ENCODE results near the gene SHB.

SHB gene

GRCh38 chr9:38088006-38088925, 19.2 kb upstream of the SHB start:
- DNase-seq, result peak; percentile 9 to 70 (median 61)

- no peak for DNase-seq
Observed at GRCh38 chr9:38086496-38086895, 17.5 kb upstream of the SHB start.

- no peak for DNase-seq
Observed at GRCh38 chr9:38085308-38085707, 16.3 kb upstream of the SHB start.

GRCh38 chr9:38084556-38084880, 15.5 kb upstream of the SHB start:
- DNase-seq, result no peak

- DNase-seq, result no peak
Observed at GRCh38 chr9:38083858-38084555, 15.0 kb upstream of the SHB start.

- no peak for DNase-seq
Observed at GRCh38 chr9:38082446-38083287, 13.6 kb upstream of the SHB start.

- no peak for DNase-seq
Observed at GRCh38 chr9:38081356-38082108, 12.5 kb upstream of the SHB start.

GRCh38 chr9:38079461-38080031, 10.5 kb upstream of the SHB start:
- no peak for DNase-seq

- DNase-seq, result no peak
Observed at GRCh38 chr9:38075272-38075671, 6.2 kb upstream of the SHB start.

GRCh38 chr9:38074441-38074961, 5.5 kb upstream of the SHB start:
- DNase-seq, result no peak

GRCh38 chr9:38073882-38074281, 4.9 kb upstream of the SHB start:
- no peak for DNase-seq

- no peak for DNase-seq
Observed at GRCh38 chr9:38071470-38072134, 2.6 kb upstream of the SHB start.

GRCh38 chr9:38067859-38068681, 957 bp downstream of the SHB start:
- peak in 2 of 6 experiments; percentile 9 to 19 for DNase-seq

GRCh38 chr9:38066914-38067858, 1.8 kb downstream of the SHB start:
- peak in 3 of 6 experiments; percentile 9 to 22 (median 13) for DNase-seq

- DNase-seq, result no peak
Observed at GRCh38 chr9:38066197-38066913, 2.7 kb downstream of the SHB start.

GRCh38 chr9:38065369-38066075, 3.5 kb downstream of the SHB start:
- no peak for DNase-seq

- DNase-seq, result no peak
Observed at GRCh38 chr9:38064842-38065368, 4.1 kb downstream of the SHB start.

- DNase-seq, result no peak
Observed at GRCh38 chr9:38063363-38063707, 5.7 kb downstream of the SHB start.

Data from stimulated activated naive CD4-positive, alpha-beta T cell (primary cell).